Activated T-helper 1 cell treated with anti-CD3 and anti-CD28 coated beads, Interleukin-12 subunit alpha, Interleukin-12 subunit beta, Interleukin-2, Interleukin-4 antibody, amounts not matched to agents 30 ng/mL and 10 ng/mL and 1 ng/mL, durations not matched to agents 14 hours and 24 hours and 36 hours (primary cell): ENCODE results near the gene TMEM191B. TPM values are rescaled to one million over a fixed set of nuclear protein-coding genes. Genes with fewer than 3 reads are reported as not detected.
"Not testable (repeated sequence)": the region's sequence is repeated elsewhere in the genome, so short reads cannot be mapped to it uniquely, and the experiment has no call there.

Source experiments
- DNase-seq: peaks from one replicate; pipeline ENCODE4 v3.0.0; 2021; ENCODE audit warnings: low spot score
- H3K27ac Mint-ChIP-seq: one replicate; pipeline ENCODE4 v1.8.0; 2021; ENCODE audit warnings: mild to moderate bottlenecking, mixed read lengths
- H3K27me3 Mint-ChIP-seq: one replicate; pipeline ENCODE4 v1.8.0; 2022; ENCODE audit warnings: mild to moderate bottlenecking, moderate library complexity, mixed read lengths; ENCODE audit not compliant: insufficient read depth
- H3K36me3 Mint-ChIP-seq: one replicate; pipeline ENCODE4 v1.8.0; 2021; ENCODE audit warnings: low read depth, mixed read lengths
- H3K4me1 Mint-ChIP-seq: one replicate; pipeline ENCODE4 v1.8.0; 2021; ENCODE audit warnings: low read depth, mixed read lengths
- H3K4me3 Mint-ChIP-seq: one replicate; pipeline ENCODE4 v1.8.0; 2021; ENCODE audit warnings: mild to moderate bottlenecking, moderate library complexity, mixed read lengths
- H3K9me3 Mint-ChIP-seq: one replicate; pipeline ENCODE4 v1.8.0; 2021; ENCODE audit warnings: mixed read lengths
- intact Hi-C: fragments of 100-400 bp; cut with micrococcal nuclease; formaldehyde crosslinking; loops from one replicate; pipeline ENCODE4 v1.15.1; 2024
- total RNA-seq: library from RNA; stranded (reverse); gene quantifications from 2 replicates; pipeline ENCODE4 v1.2.3, GENCODE V29; 2022

Gene TMEM191B
- total RNA-seq, 1 donor from 2014 or later, result not detected

DNA sequence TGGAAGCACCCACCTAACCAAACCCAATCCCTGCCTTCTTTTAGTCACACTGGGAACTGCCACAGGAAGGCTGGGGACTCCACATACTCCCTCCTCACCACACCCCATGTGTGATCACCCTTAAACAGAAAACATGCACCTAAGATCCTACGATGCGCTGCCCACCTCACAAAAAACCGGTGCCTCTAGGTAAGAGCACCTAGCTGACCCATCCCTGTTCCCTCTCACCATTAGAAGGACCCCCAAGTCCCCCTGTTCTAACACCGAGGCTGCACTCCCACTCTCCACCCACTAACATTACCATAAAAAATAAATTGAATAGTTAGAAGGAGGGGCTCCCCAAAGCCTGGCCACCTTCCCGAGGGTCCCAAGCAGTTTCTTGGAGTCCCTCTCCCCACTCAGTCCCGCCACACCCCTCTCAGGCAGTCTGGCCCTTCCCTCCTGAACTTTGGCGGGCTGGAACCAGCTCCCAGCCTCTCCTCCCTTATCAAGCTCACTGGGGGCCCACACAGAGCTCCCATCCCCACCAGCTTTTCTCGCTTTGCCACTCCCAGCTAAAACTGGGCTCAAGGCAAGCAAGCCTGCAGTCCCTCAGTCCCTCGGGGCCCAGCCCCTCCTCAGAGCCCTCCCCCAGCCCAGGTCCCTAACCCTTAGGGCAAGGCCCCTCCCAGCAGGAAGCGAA lies 46.0 kb downstream of the TMEM191B start:
- H3K27me3 Mint-ChIP-seq, DNase-seq, H3K4me3 Mint-ChIP-seq, intact Hi-C loops, H3K4me1 Mint-ChIP-seq, H3K36me3 Mint-ChIP-seq, H3K9me3 Mint-ChIP-seq, H3K27ac Mint-ChIP-seq: not testable (repeated sequence)

DNA sequence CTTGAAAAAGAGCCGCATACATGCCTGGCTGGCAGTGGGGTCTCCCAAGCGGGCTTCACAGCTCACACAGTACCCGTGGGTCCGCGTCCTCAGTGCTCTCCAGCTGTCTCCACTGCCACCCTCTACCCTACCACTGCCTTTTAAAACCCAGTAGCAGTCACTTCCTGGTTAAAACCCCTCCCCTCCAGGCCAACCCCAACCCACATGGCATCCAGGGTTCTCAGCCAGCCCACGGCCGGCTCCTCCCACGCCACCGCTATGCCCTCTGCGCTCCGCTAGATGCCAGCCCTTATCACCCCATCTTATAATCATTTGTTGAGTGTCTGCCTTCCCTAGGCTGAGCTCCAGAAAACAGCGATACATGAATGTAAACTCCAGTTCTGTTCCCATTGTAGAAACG lies 47.0 kb downstream of the TMEM191B start:
- DNase-seq, H3K4me3 Mint-ChIP-seq, H3K36me3 Mint-ChIP-seq, H3K9me3 Mint-ChIP-seq, H3K27me3 Mint-ChIP-seq, intact Hi-C loops, H3K4me1 Mint-ChIP-seq, H3K27ac Mint-ChIP-seq: not testable (repeated sequence)

DNA sequence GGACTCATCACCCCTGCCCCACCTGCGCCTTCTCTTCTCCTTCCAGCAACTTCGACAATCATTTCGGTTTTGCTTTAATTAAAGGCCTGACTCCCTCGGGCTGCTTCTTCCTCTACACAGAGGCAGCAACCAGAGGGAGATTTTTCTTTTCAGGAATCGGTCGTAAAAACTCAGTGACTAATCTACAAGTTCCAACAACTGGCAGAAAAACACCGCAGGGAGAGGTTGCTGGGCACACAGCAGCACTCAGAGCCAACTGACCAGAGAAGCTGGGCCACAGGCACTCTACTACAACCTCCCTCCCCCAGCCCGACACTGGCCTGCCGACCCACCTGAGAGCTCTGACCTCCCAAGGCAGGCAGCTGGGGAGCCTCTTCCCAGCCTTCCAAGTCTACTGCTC lies 48.1 kb downstream of the TMEM191B start:
- H3K9me3 Mint-ChIP-seq, H3K27ac Mint-ChIP-seq, H3K4me3 Mint-ChIP-seq, intact Hi-C loops, H3K27me3 Mint-ChIP-seq, DNase-seq, H3K4me1 Mint-ChIP-seq, H3K36me3 Mint-ChIP-seq: not testable (repeated sequence)

DNA sequence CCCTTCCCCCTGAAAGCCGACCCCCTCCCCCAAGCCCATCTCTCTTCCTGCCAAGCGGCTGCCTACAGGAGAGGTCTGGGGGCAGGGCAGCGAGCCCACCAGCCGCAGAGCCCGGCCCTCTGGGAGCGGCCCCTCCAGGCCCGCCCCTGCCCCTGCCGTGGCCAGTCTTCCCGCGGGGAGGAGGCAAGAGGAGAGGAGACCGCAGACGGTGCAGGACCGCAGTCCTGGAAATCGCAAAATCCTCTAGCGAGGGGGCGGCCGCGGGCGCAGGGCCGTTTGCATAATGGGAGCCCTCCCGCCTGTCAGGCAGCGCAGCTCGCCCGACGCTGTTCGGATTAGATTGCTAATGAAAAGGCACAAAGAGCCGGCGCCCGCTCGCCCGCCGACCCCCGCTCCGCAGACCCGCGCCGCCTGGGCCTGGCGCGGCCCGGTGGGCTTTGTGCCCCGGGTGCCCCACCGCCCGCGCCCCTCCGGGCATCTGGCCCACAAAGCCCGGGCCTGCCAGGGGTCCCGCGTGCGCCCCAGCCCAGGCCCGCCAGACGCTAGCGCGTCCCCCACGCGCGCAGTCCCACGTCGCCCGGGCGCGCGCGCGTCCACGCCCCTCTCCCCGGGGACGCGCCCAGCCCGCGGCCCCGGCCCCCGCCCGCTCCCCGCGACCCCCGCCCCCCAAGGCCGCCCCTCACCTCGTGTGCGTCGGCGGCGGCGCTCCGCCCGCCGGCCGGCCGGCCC lies 49.7 kb downstream of the TMEM191B start:
- H3K4me1 Mint-ChIP-seq, intact Hi-C loops, H3K27me3 Mint-ChIP-seq, DNase-seq, H3K9me3 Mint-ChIP-seq, H3K4me3 Mint-ChIP-seq, H3K36me3 Mint-ChIP-seq, H3K27ac Mint-ChIP-seq: not testable (repeated sequence)

DNA sequence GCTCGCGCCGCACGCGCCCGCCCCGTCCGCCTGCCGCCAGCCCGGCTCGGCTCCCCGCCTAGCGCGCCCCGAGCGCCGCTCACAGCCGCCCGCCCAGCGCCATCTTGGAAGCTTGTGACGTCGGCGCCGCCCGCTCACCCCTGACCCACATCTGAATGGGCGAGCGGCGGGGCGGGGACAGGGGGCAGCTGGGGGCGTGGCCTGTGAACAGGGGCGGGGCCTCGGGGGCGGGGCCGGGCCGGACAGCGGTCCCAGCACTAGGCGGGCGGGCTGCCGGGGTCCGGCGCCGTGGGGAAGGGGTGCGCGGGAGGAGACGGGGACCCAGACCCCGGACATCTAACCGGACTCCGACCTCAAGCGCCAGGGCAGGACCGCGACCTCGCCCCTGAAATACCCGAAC lies 50.2 kb downstream of the TMEM191B start:
- H3K36me3 Mint-ChIP-seq, H3K4me3 Mint-ChIP-seq, H3K27me3 Mint-ChIP-seq, H3K9me3 Mint-ChIP-seq, DNase-seq, H3K4me1 Mint-ChIP-seq, H3K27ac Mint-ChIP-seq, intact Hi-C loops: not testable (repeated sequence)

Other genes with a start within 250 kb of the TMEM191B start
- gene GGTLC3, start 9.6 kb upstream of the TMEM191B start, total RNA-seq, result not detected in 2 replicates
- gene RIMBP3, start 84.1 kb downstream of the TMEM191B start, total RNA-seq, result 0.22 and 0.29 TPM in 2 replicates